HG02623 (cell line): ENCODE results near the gene PCID2.

Experiments used
- ATAC-seq: cut with Tn5 transposase; IDR thresholded peaks from one replicate; pipeline ENCODE4 v1.9.1; 2021; ENCODE audit warnings: moderate library complexity; ENCODE audit not compliant: unreplicated experiment

PCID2 gene

DNA sequence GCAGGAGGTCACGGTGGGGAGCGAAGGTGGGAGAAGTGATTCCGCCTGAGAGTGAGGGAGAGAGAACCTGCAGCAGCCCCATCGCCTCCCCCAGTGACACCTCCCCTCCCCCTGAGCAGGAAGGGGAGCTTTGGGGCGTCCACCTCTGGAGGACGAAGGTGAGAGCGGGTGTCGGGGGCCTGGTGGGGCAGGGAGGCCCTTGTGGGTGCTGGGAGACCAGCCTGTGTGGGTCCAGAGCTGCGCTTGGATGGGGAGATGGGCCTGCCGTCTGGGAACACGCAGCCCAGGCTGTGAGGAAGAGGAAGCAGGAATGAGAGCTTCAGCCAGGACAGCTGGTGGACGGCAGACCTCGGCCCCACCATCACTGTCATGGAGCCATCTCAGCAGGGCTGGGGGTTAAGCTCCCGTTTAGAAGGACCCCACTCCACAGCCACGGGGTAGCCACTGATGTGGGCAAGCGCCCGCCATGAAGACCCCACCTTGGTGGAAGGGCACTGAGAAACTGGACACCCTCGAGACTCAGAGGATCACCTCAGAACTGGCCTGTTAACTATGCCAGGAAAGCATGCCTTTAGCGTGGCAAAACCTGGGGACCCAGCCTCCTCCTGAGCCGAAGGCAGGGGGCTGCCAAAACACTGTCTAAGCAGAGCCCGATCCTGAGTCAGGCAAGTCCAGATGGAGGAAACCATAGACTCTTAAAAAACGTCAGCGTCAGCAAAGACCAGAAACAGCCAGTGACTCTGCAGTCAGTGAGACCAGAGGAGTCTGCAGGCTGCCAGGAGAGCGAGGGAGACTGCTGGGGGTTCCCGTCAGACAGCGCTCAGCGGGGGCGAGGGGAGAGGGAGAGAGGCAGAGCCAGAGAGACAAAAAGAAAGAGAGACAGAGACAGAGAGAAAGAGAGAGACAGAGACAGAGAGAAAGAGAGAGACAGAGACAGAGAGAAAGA, 56.5 kb downstream of the PCID2 start:
- no peak for ATAC-seq

DNA sequence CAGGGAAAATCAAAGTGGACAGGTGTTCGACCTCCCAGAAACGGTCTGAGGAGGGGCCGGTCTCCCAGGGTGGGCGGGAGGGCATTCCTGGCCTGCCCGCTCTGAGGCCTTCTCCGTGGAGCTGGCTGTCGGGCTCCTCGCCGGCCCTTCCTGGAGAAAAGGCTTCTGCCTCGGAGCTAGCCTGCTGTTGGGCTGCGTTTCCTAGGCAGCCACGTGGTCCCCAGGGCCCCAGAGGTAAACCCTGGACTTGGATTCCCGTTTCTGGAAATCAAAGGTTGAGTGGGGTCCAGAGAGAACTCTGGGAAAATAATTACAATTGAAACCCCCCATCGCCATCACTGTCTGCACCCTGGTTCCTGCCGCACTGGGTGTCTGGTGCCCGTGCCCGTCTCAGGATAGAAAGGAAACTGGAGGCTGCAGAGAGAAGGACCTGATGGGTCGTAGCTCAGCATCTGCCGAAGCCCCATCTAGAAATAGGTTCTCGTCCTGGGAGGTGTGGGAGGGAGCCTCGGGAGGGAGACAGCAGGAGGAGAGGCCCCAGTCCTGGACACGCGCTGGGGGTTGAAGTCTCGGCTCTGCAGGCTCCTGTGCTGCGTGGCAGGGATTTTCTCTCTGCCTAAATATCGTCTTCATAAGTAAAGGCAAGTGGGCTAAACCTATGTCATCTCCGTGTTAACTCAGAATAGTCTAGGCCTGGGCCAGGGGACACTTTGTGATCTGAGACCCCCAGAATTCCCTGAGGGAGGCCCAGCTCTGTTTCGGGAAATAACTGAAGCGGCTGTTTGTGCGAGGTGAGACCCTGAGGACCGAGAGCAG, 57.7 kb downstream of the PCID2 start:
- ATAC-seq, result no peak

DNA sequence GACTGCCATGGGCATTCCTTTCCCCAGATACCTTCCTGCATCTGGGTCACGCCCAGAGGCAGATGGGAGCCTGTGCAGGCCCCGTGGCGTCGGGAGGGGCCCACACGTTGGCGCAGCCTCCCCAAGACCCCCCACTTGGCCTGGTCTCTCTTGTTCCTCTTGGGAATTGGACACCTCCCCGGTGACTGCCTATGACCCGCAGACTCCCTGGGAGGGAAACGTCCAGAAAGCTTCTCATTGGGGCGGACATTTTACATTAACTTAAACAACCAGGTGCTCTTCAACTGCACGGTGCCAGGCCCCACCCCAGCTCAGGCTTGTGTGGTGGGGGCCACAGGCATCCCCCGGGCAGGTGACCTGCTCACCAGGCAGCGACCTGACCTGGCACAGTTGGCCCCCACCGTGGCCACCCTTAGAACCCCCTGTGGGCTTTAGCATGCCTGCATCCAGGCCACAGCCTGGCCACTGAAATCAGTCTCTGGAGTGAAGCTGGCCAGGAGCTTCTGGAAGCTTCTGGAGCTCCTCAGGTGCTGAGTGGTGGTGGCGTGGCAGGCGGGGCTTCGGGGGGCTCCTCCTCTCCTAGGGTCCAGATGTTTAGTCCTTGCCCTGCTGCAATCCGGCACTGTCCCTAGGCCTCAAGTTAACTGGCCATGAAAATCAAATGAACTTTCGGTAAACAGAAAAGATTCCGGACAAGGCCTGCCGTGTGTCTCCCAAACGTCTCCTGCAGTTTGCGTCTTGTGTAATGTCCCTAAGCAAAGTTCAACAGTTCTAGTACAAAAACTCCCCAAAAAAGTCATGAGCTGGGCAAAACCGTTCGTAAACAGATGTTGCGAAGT, 58.5 kb downstream of the PCID2 start:
- no peak for ATAC-seq

DNA sequence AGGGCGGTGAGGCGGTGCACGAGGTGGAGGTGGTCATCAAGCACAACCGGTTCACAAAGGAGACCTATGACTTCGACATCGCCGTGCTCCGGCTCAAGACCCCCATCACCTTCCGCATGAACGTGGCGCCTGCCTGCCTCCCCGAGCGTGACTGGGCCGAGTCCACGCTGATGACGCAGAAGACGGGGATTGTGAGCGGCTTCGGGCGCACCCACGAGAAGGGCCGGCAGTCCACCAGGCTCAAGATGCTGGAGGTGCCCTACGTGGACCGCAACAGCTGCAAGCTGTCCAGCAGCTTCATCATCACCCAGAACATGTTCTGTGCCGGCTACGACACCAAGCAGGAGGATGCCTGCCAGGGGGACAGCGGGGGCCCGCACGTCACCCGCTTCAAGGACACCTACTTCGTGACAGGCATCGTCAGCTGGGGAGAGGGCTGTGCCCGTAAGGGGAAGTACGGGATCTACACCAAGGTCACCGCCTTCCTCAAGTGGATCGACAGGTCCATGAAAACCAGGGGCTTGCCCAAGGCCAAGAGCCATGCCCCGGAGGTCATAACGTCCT, 59.4 kb downstream of the PCID2 start:
- no peak for ATAC-seq

DNA sequence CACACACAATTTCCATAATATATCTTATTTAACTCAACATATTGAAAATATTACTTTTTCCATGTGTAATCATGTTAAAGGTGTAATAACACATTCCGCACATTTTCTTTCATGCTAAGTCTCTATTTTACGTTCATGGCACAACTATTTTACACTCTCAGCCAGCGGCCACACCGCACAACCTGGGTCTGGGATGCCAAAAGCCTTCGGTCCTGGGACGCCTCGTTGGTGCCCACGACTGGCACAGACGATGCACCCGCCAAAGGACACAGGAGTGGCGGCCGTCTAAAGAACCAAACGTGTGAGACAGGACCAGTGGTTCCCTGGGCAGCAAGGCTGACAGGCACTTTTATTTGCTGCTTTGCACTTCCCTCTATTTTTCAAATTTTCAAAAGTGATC, 60.1 kb downstream of the PCID2 start:
- ATAC-seq, result no peak

DNA sequence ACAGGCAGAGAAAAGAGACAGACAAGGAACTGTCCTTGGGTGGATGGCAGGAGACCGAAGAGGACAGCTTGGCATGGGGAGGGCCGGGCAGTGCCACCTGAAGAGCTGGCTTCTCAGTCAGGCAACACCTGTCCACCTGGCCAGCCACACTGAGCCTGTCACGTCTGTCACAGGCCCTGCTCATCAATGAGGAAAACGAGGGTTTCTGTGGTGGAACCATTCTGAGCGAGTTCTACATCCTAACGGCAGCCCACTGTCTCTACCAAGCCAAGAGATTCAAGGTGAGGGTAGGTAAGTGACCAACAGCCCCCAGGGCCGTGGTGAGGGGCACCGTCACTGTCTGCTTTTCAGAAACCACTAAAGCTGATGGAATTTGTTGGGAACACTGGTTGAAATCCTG, 61.3 kb downstream of the PCID2 start:
- ATAC-seq, result no peak

DNA sequence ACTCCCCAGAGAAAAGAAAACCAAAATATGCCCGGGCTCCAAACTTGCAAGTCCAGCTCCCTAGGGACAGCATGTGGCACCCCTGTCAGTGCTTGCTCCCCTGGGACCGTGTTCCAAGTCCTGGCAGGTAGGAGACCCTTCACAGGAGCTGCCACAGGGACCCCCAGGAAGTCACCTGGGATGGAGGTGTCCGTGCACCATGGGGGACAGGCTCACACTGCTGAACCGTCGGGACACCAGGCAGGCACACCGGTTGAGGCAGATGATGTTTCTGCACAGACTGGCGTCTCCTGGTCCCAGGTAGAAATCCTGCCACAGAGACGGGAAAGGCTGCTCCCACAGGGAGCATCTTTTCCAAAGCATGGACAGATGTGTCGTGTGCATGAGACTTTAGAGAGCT, 61.7 kb downstream of the PCID2 start:
- no peak for ATAC-seq

DNA sequence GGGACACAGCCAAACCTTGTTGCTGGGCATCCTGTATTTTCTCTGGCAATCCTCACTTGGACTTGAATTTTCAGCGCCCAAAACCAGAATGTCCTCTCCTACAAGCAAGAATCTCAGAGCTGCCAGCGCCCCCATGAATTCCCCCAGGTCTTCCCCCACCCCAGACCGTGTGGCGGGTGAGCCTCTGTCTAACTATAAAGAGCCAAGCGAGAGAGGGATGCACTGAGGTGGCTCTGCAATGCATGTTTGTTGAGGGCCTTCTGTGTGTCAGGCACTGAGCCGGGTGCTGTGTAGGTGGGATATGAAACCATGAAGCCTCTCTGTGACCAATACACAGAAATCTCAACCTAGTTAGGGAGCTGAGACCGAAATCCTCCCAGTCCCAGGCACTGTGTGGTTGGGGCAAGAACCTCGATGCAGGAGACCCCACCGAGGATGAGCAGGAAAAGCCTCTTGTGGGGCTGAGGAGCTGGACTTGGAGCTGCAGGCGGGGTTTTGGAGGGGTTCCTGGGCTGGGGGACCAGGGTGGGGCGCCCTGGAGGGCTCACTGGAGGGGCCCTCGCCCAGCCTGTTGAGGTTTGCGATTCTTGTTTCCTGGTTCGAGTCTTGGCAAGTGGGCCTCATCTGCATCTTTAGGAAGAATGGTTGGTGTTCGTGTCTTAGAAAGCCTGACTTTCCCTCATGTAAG, 62.4 kb downstream of the PCID2 start:
- ATAC-seq, result no peak

DNA sequence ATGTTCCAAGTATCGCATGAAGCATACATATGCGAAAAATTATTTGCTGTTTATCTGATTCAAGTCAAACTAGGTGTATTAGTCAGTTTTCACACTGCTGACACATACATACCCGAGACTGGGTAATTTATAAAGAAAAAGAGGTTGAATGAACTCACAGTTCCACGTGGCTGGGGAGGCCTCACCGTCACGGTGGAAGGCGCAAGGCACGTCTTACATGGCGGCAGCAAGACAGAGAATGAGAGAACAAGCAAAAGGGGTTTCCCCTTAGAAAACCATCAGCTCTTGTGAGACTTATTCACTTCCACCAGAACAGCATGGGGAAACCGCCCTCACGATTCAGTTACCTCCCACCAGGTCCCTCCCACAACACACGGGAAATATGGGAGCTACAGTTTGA, 63.0 kb downstream of the PCID2 start:
- no peak for ATAC-seq

DNA sequence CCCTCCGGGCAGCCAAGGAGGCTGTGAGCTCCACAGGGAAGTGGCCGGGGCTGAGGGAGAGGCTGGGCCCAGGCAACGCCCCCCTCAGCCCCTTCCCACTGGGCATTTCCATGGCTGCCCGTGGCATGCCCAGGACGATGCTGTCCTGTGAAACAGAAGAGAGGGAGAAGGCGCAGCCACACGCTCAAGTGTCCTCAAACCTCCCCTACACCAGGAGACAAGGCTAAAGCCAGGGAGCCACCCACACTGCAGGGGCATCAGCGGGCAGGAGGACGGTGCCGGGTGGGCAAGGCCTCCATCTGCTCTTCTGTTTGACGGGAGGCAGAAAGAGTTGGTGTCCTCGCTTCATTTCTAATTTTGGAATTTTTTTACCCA, 64.2 kb downstream of the PCID2 start:
- ATAC-seq, result no peak

DNA sequence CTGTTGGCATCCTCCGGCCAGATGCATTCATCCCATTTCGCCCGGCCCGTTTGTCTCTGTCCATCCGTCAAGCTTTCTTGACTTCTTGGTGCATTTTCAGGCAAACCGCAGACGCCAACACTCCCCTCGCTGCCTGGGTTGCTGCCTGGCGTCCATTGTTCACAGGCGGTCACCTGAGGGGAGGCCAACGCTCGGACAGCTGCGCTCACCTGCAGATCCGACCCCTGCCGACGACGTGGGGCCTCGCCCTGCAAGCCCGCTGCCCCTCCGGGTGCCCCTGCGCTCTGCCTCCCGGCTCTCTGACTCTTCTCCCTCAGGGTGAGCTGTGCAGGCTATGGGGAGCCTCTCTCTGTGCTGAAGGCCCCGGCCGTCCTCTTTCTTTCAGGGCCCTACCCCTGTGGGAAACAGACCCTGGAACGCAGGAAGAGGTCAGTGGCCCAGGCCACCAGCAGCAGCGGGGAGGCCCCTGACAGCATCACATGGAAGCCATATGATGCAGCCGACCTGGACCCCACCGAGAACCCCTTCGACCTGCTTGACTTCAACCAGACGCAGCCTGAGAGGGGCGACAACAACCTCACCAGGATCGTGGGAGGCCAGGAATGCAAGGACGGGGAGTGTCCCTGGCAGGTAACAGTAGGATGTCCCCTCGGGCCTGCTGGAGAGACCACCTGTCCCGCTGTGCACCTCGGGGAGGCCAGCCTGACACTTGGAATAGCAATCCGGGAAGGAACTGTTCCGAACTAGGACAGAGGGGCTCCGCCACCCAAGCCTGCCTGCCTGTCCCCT, 64.8 kb downstream of the PCID2 start:
- ATAC-seq, result no peak

DNA sequence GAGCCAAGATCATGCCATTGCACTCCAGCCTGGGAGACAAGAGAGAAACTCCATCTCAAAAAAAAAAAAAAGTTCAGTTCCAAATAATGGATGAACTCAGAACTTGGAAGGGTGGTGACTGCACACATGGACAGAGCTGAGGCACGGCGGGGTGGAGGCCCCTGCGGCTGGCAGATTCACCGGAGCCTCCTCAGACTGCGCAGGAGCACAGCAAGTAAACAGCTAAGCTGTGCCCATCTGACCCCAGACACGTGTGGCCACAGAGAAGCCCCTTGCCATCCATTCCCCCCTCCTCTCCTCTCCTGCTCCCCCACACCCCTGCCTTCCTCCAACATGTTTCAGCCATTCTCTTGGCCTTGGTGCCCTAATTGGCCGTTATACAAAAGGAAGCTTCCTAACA, 65.6 kb downstream of the PCID2 start:
- no peak for ATAC-seq

DNA sequence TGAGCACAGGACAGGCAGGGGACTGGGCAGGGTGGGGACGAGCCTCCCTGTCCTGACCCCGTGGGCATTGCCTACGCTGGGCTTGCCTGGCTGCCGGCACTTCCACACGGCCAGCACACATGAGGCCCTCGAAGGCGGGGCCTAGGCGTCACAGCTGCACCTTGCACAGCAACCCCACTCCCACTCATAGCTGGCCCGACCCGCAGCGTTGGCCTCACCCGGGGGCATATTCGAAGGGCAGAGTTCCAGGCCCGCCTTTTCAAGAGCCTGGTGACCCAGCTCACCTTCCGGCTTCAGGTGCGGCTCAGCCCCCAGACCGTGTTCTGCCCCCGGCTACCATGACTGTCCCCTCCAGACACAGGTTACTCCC, 66.9 kb downstream of the PCID2 start:
- ATAC-seq, result no peak

DNA sequence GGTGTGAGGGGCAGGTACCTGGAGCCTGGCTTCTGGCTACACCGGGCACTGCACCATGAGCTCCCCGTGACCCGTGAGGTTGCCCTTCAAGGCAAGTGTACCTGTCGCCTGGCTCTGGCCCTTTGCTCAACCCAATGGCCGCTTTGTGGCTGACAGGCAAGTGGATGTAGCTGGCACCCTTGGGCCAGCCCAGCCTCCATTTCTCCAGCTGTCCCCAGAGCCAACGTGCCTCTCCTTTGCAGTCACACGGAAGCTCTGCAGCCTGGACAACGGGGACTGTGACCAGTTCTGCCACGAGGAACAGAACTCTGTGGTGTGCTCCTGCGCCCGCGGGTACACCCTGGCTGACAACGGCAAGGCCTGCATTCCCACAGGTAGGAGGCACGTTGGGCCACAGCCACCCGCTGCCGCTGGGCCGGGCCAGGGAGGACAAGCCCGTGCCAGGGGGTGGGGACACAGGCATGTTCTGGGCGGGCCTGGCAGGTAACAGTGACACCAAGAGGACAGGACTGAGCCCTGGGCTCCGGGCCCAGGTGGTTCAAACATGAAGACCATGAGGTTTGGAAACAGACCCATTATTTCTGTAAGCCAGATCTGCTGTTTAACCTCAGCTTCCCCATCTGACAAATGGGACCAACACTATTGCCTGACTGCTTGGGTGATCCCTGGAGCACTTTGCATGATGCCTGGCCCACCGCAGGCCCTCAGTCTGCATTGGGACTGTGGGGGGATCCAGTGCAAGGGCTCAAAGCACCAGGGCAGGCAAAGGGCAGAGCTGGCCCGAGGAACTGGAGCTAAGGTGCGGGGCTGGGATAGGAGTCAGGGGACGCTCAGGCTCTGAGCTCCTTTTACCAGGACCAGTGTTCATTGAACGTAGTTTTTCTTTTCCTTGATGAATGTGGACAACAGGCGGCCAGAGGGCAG, 67.5 kb downstream of the PCID2 start:
- no peak for ATAC-seq

DNA sequence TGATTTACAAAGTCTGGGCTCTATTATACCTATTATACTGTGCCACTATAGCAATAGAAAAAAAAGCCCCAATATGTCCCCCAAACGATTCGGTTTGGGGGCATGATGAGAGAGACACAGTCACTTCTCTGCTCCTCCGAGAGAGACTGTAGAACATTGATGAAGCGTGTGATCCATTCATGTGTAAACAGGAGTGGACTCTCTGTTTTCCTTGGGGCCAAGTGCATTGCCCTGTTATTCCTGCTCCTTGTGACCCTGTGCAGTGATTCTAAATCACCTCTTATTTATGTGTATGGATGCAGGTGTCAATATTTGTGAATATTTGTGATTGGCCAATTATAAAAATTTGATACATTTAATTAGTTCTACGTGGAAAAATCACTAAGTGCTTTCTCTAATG, 68.9 kb downstream of the PCID2 start:
- no peak for ATAC-seq

DNA sequence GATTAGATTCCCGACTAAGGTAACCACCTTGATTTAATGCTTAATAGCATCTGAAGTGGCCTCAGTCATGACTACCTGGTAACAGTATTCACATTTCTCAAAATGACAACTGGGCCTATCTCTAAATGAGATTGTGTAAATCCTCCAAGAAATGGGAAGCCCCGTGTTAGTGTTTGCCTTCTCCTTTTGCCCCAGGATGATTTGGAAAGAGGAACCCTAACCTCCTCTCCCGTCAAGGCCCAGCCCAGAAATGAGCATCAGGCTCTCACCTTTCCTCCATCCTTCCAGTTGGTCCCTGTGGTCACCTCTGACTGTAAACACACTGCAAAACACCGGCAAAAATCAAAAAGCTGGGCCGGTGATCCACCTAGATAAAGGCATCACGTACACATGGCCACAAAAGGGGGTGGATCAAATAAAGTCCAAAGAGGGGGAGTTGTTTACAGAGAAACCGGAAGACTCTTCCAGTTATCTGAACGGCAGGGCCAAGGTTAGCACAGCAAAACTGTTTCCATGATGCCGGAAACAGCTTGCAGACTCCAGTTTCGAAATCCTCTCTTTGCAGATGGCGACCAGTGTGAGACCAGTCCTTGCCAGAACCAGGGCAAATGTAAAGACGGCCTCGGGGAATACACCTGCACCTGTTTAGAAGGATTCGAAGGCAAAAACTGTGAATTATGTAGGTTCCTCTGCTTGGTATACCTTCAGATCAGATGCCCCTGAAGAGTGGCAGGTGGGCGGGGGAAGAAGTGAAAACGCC, 69.5 kb downstream of the PCID2 start:
- no peak for ATAC-seq

DNA sequence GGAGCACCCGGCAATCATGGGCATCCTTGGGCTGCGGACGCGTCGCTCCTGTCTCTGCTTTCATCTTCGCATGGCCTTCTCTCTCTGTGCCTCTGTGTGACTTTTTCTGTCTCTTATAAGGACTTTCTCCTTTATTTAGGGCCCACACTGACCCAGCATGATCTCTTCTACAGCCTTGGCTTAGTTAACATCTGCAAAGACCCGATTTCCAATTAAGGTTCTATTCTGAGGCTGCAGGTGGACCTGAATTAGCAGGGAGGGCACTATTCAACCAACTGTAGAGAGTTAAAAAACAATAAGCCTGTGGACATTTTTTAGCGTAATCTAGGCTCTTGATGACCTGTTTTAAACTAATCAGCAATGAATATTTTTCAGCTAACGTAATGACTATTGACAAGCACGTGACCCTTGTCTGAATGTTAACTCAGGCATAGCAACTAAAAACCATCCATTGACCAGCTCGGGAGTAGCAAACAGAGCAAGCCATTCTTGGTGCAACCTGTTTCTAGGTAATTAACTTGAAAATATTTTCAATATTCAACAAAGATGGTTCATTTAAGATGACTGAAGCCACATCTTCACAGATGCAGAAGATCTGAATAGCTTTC, 70.7 kb downstream of the PCID2 start:
- no peak for ATAC-seq
